Smooth muscle cell of the brain vasculature (primary cell): Measurements from ENCODE around the gene PEX3.
"Not testable (repeated sequence)": the region's sequence is repeated elsewhere in the genome, so short reads cannot be mapped to it uniquely, and the experiment has no call there.

Source experiments
- DNase-seq: peaks from one replicate; pipeline ENCODE4 v3.0.0-alpha.2; 2012; ENCODE audit warnings: low read depth, low spot score

Gene PEX3

GRCh38 chr6:143447865-143448264, 2.7 kb upstream of the PEX3 start:
- not testable (repeated sequence) for DNase-seq

GRCh38 chr6:143449082-143449713, 1.4 kb upstream of the PEX3 start:
- DNase-seq, result no peak

GRCh38 chr6:143449714-143450452, 722 bp upstream of the PEX3 start:
- peak; percentile 9 for DNase-seq

GRCh38 chr6:143451531-143451930, 926 bp downstream of the PEX3 start:
- no peak for DNase-seq

GRCh38 chr6:143457563-143458359, 7.2 kb downstream of the PEX3 start:
- DNase-seq, result no peak

- DNase-seq, result no peak
These were observed 14.9 kb downstream of the PEX3 start for GRCh38 chr6:143465546-143465945.

GRCh38 chr6:143468026-143468425, 17.4 kb downstream of the PEX3 start:
- no peak for DNase-seq

- not testable (repeated sequence) for DNase-seq
These were observed 18.2 kb downstream of the PEX3 start for GRCh38 chr6:143468823-143469222.

- no peak for DNase-seq
These were observed 21.2 kb downstream of the PEX3 start for GRCh38 chr6:143471822-143472221.

- DNase-seq, result no peak
These were observed 25.9 kb downstream of the PEX3 start for GRCh38 chr6:143476545-143476944.

- no peak for DNase-seq
These were observed 28.0 kb downstream of the PEX3 start for GRCh38 chr6:143478479-143479062.

- no peak for DNase-seq
These were observed 32.0 kb downstream of the PEX3 start for GRCh38 chr6:143482593-143482992.

GRCh38 chr6:143485967-143486366, 35.4 kb downstream of the PEX3 start:
- no peak for DNase-seq

GRCh38 chr6:143486752-143487151, 36.1 kb downstream of the PEX3 start:
- no peak for DNase-seq

- no peak for DNase-seq
These were observed 39.6 kb downstream of the PEX3 start for GRCh38 chr6:143490244-143490643.

- DNase-seq, result no peak
These were observed 40.2 kb downstream of the PEX3 start for GRCh38 chr6:143490775-143491174.

- DNase-seq, result no peak
These were observed 46.4 kb downstream of the PEX3 start for GRCh38 chr6:143496974-143497373.

- no peak for DNase-seq
These were observed 47.8 kb downstream of the PEX3 start for GRCh38 chr6:143498428-143498827.

- no peak for DNase-seq
These were observed 51.2 kb downstream of the PEX3 start for GRCh38 chr6:143501851-143502250.

- DNase-seq, result no peak
These were observed 53.8 kb downstream of the PEX3 start for GRCh38 chr6:143504369-143504768.

GRCh38 chr6:143505111-143505510, 54.5 kb downstream of the PEX3 start:
- no peak for DNase-seq

- DNase-seq, result no peak
These were observed 54.9 kb downstream of the PEX3 start for GRCh38 chr6:143505537-143505936.
